Uterine smooth muscle cell (primary cell): ENCODE measurements around the gene HTR1D. TPM values are rescaled to one million over a fixed set of nuclear protein-coding genes. Genes with fewer than 3 reads are reported as not detected.

ENCODE experiments used
- total RNA-seq: library from RNA; depleted of rRNA; stranded (reverse); fragments of >200 nt; gene quantifications from 2 replicates; pipeline ENCODE4 v1.2.3, GENCODE V29; 2014

Gene HTR1D
- not detected in 2 replicates for total RNA-seq

GRCh38 chr1:23217421-23218115 is at the start of gene HTR1D:
Gene HTR1D, minus strand, starts transcription at chr1:23217502. Its CDS starts 23,283 bp downstream, at chr1:23194219.

GRCh38 chr1:23168445-23169194 is 48.7 kb downstream of the HTR1D start, which contains the start of gene LUZP1:
Gene LUZP1, minus strand, starts transcription at chr1:23168856.

Other genes with a start within 250 kb of the HTR1D start
- gene LACTBL1, start 244.6 kb downstream of the HTR1D start, total RNA-seq: not detected in 2 replicates
- not detected in 2 replicates for gene TEX46, start 201.7 kb downstream of the HTR1D start, total RNA-seq
- gene KDM1A, start 198.0 kb downstream of the HTR1D start, total RNA-seq: 96.7 and 115 TPM in 2 replicates
- gene LUZP1, start 48.6 kb downstream of the HTR1D start, total RNA-seq: 17.0 and 19.5 TPM in 2 replicates
- gene HNRNPR, start 126.8 kb upstream of the HTR1D start, total RNA-seq: 76.5 and 130 TPM in 2 replicates
- 13.5 and 17.7 TPM in 2 replicates for gene ZNF436, start 152.3 kb upstream of the HTR1D start, total RNA-seq
- 6.8 and 10.4 TPM in 2 replicates for gene TCEA3, start 207.2 kb upstream of the HTR1D start, total RNA-seq